ENCODE results near the gene TAF4. TPM values are rescaled to one million over a fixed set of nuclear protein-coding genes. Genes with fewer than 3 reads are reported as not detected.

Gene TAF4
- total and polyA plus RNA-seq, 2 of the 13 experiments (the other 11 are each of a cell fraction or from before 2014, with no cell fraction given) = 5.9 to 12.0 TPM

- Histone ChIP-seq H2AFZ (ENCODE audit: low read length) (no peak overlapping the region), H3K4me2 (ENCODE audit: low read depth, low read length) (peak overlapping the region; percentile 71), H4K20me1 (ENCODE audit: insufficient read depth, low read length) (peaks cover 32% of the 10 kb centered on the region), H3K9ac (ENCODE audit: insufficient read depth, low read depth, low read length) (peak overlapping the region; percentile 52), H3K4me3 (replicated peaks in 1 of 3; ENCODE audit: insufficient read depth in 1 of 3, low read depth in 2 of 3, low read length in 3 of 3) (peak overlapping the region; percentile 33 to 54 (median 43)), H3K9me3 (ENCODE audit: low read length) (no peaks in the 10 kb centered on the region), H3K27ac (ENCODE audit: extremely low read length, insufficient read depth, low read length) (peak overlapping the region; percentile 71), H3K79me2 (ENCODE audit: insufficient read depth, low read length) (peaks cover 94% of the 10 kb centered on the region), H3K27me3 (ENCODE audit: control insufficient read depth in 1 of 2, insufficient read depth in 2 of 2, low read length in 2 of 2) (no peaks in the 10 kb centered on the region), H3K36me3 (replicated peaks in 1 of 2; ENCODE audit: control insufficient read depth in 1 of 2, insufficient read depth in 2 of 2, low read length in 2 of 2) (peaks cover 0 to 4% of the 10 kb centered on the region in 2 experiments; a peak in 2 of 5 replicates), H3K4me1 (ENCODE audit: insufficient read depth, low read length) (peaks cover 35% of the 10 kb centered on the region)
- 22% methylated on average over 17 of the region's 17 CpGs for WGBS (ENCODE audit: low lambda C conversion rate)
- no TSS peak for BruUV-seq (replicated peaks)
- ChIA-PET POLR2A (interaction anchor here (0.6 to 2.5 kb wide), 9 partner anchors 10 to 1229 kb away, joined by 3 to 30 read pairs (median 5); partner anchors contain the start of genes ARFGAP1, LSM14B and TAF4), CTCF (ENCODE audit: low intra/inter-chr PET ratio, low total read pairs) (no interaction called here)
- peak; percentile 96 for FAIRE-seq
- DNase-seq (ENCODE audit: low spot score) = peak; percentile 93
- intact Hi-C loops (cut with micrococcal nuclease; ENCODE audit: unreplicated experiment) = loop anchor here (2.0 kb wide), 1 partner anchor 19 kb away; no protein-coding TSS in a partner anchor
- in situ Hi-C loops (cut with HindIII; ENCODE audit: extremely low pct_ligation_motif_present, low pct_unique_long_range_greater_than_20kb) = no loop called here
- ATAC-seq = peak; percentile 94
- TF ChIP-seq CTCF (CRISPR knock-in tag; IDR thresholded peaks at IDR 0.05) (no peak), ZNF567 (CRISPR knock-in tag; IDR thresholded peaks at IDR 0.05; ENCODE audit: borderline replicate concordance) (0 out of 2 replicates have a peak, but pooled peaks have one; percentile 45), KLF6 (CRISPR knock-in tag; IDR thresholded peaks at IDR 0.05) (peak; percentile 67; the same call in 1 of the 2 replicates), HES4 (CRISPR knock-in tag; IDR thresholded peaks at IDR 0.05; ENCODE audit: borderline replicate concordance) (no peak), ZNF83 (CRISPR knock-in tag; IDR thresholded peaks at IDR 0.05; ENCODE audit: borderline replicate concordance) (no peak), TEF (CRISPR knock-in tag; IDR thresholded peaks at IDR 0.05) (no peak; the same call in 1 of the 2 replicates), ZNF414 (CRISPR knock-in tag; IDR thresholded peaks at IDR 0.05) (no peak; the same call in 1 of the 2 replicates), ZNF382 (CRISPR knock-in tag; IDR thresholded peaks at IDR 0.05; ENCODE audit: borderline replicate concordance) (no peak), FOXO4 (CRISPR knock-in tag; conservative IDR thresholded peaks at IDR 0.05) (no peak), ZNF562 (CRISPR knock-in tag; IDR thresholded peaks at IDR 0.05; ENCODE audit: borderline replicate concordance) (no peak), THAP8 (CRISPR knock-in tag; IDR thresholded peaks at IDR 0.05; ENCODE audit: borderline replicate concordance) (no peak), ZNF703 (CRISPR knock-in tag; IDR thresholded peaks at IDR 0.05; ENCODE audit: borderline replicate concordance) (no peak), RFX1 (IDR thresholded peaks at IDR 0.05) (no peak), HNRNPH1 (optimal IDR thresholded peaks at IDR 0.05; ENCODE audit: low read depth, low read length) (no peak)
These were observed 22.4 kb downstream of the TAF4 start for GRCh38 chr20:62043131-62043914.

Data from HepG2 (cell line).